Glomerular visceral epithelial cell (primary cell): Measurements from ENCODE around the gene MKX.

Source experiments
- DNase-seq: peaks from one replicate; pipeline ENCODE4 v3.0.0-alpha.2; 2016; ENCODE audit errors: extremely low spot score

Gene MKX

GRCh38 chr10:27654284-27654683, 91.3 kb downstream of the MKX start:
- DNase-seq = no peak

- DNase-seq = no peak
Observed at GRCh38 chr10:27646604-27647175, 98.9 kb downstream of the MKX start.

DNA sequence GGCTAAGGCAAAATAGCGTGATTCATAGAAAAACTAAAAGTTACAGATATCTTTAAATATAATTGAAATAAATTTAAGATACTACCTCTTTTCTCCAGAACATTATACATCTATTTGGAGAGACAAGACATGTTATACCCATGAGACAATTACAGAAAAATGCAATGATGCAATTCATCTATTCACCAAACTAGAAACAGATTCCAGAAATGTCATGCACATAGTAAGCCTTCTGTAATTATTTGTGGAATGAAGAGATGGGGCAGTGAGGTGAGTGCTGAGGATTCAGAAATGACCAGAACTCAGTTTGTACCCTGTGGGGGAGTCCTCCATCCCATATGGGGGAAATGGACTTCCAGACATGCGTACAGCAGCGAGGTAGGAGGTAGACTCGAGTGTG, 99.4 kb downstream of the MKX start:
- DNase-seq = no peak

DNA sequence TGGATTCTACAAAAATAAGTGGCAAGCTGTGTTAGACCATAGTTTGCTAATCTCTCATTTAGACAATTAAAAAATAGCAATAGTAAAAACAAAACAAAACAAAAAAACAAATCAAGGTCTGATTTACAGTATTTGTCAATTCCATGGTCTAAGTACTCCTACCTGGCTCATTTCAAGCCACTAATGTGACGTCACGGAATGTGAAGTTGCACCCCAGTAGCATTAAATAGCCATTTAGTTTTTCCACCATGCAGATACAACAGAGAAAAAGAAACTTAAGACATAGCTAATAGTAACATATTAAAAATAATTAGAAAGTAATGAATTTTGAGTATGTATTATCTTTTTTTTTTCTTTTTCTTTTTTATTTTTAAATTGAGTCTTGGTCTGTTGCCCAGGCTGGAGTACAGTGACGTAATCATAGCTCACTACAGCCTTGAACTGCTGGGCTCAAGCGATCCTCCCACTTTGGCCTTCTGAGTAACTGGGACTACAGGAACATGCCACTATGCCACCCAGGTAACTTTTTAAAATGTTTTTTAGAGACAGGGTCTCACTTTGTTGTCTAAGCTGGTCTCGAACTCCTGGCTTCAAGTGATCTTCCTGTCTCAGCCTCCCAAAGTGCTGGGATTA, 101.2 kb downstream of the MKX start:
- no peak for DNase-seq

DNA sequence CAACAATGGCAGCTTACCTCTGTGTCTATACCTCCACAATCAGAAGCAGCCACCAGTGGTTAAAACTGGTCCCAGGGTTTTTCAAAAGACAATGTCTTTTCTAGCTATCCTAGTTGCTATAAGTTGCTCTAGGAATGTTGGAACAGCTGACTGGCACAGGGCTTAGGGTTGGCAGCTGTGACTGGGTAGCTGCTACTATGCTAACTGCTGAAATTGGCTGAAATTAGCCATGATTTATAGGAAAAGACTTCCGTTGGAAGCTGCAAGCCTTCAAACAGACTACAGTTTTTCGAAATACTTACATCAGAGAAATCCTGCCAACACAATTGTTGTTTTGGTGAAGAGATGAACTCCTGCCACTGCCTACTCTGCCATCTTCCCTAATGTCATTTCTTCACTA, 102.3 kb downstream of the MKX start:
- no peak for DNase-seq

DNA sequence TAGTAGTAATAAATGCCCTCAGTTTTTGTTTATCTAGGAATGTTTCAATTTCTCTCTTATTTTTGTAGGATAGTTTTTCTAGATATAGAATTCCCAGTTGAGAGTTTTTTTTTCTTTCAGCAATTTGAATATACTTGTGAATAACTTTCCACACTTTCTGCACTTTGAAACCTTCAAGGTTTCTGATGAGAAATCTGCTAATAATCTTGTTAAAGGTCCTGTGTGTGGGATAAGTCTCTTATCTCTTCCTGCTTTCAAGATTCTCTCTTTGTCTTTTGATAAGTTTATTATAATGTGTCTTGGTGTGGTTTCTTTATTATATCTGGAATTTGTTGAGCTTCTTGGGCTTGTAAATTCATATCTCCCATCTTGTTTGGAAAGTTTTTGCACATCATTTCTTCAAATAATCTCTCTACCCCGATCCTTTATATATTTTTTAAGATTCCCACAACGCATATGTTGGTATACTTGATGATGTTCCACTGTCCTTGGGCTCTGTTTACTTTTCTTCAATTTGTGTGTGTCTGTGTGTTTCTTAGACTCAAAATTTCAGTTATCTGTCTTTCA, 103.5 kb downstream of the MKX start:
- DNase-seq = no peak

- DNase-seq = no peak
Observed at GRCh38 chr10:27638071-27638750, 107.4 kb downstream of the MKX start.

GRCh38 chr10:27637601-27638000, 108.0 kb downstream of the MKX start:
- no peak for DNase-seq

DNA sequence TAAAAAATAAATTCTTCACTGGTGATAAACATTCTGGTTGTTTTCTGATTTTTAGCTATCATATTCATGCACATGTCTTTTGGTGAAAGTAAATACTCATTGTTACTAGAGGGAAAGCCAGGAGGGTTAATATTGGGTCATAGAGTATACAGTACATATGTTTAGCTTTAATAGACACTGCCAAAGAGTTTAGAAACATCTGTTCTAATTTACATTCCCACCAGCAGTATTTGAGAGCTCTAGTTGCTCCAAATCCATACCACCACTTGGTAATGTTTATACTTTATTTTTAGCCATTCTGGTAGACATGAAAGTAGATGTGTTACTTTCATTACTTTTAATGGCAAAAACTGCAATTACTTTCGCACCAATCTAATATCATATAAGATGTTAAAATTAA, 108.8 kb downstream of the MKX start:
- DNase-seq = no peak

GRCh38 chr10:27635699-27636270, 109.8 kb downstream of the MKX start:
- no peak for DNase-seq

DNA sequence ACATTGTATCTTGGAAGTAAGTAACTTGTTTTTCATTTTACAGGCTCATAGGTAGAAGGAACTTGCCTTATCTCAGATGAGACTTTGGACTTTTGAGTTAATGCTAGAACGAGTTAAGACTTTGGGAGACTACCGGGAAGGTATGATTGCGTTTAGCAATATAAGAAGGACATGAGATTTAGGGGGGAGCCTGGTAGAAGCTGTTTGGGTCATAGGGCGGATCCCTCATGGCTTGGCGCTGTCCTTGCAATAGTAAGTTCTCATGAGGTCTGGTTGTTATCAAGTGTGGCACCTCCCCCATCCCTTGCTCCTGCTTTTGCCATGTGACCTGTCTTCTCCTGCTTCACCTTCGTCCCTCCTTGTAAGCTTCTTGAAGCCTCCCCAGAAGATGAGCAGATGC, 110.3 kb downstream of the MKX start:
- DNase-seq = no peak

DNA sequence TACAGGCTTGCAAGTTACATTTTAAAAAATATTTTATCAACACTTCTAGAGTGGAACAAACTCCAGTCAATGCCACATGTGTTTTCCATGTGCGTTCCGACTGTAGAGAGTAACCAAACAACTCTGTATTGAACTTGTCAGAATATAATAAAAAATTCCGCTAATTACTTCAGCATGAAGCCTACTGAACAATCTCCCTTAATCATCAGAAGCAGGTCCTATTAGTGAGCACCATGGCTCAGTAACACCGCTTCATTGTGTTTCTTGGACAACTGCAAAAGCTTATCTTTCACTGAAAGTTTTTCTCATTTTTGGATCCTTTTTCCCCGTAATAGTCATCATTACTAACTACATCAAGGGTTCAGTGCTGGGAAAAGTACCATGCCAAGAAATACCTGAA, 117.0 kb downstream of the MKX start:
- DNase-seq = no peak

- DNase-seq = no peak
Observed at GRCh38 chr10:27626890-27627289, 118.7 kb downstream of the MKX start.

DNA sequence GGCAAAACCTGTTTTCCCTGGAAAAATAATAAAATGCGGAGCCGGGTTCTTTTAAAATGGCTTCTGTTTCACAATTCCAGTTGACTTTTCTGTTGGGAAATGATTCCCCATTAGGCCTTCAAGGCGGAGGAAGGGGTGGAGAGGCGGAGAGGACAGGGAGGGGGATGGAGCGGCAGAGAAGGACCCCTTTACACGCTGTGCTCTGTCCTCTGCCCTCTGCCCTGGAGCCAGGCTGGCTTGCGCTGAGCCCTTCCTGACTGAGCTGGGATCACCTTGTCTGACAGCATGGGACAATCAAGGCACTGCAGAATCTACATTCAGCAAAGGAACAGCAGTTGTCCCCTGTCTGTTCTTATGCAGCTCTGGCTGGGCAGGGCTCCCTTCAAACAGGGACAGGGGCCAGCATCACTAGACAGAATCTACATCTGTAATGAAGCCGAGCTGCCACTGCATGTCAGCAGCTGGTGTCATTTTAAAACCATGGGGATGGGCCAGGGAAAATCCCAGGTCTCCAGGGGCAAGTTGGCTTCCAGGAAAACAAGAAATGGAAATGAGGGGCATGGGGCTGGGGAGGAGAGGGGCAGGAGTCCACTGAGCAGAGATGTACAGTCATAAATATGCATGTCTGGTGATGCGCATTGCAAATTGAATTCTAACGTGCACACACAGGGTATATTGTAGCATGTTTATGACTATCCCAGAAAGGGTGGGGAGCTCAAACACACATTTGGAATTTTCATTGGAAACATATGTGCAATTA, 120.0 kb downstream of the MKX start:
- DNase-seq = no peak

DNA sequence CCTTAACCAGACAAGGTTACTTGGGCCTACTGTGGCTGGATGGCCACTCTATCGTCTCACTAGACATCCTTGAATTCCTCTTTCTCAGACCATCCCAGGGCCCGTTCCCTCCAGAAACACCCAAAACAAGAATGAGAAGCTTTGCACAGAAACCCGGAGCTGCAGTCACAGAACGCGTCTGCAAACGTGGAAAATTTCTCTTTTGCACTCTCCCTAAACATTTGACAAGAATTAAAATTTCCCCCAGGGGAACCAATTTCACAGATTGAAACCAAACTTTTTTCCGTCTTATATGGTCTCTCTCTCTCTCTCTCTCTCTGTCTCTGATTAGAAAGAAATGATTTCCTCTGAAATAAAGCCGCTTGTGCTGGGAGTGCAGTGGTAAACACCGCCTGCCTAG, 120.7 kb downstream of the MKX start:
- no peak for DNase-seq
